Measurements from ENCODE around the gene DOLPP1. TPM values are rescaled to one million over a fixed set of nuclear protein-coding genes. Genes with fewer than 3 reads are reported as not detected.
A peak's percentile ranks its signal among the peaks of the same experiment; 100 is the strongest.

DOLPP1 gene
- total RNA-seq, 2 donors from 2014 or later = 13.5 to 24.1 TPM

DNA sequence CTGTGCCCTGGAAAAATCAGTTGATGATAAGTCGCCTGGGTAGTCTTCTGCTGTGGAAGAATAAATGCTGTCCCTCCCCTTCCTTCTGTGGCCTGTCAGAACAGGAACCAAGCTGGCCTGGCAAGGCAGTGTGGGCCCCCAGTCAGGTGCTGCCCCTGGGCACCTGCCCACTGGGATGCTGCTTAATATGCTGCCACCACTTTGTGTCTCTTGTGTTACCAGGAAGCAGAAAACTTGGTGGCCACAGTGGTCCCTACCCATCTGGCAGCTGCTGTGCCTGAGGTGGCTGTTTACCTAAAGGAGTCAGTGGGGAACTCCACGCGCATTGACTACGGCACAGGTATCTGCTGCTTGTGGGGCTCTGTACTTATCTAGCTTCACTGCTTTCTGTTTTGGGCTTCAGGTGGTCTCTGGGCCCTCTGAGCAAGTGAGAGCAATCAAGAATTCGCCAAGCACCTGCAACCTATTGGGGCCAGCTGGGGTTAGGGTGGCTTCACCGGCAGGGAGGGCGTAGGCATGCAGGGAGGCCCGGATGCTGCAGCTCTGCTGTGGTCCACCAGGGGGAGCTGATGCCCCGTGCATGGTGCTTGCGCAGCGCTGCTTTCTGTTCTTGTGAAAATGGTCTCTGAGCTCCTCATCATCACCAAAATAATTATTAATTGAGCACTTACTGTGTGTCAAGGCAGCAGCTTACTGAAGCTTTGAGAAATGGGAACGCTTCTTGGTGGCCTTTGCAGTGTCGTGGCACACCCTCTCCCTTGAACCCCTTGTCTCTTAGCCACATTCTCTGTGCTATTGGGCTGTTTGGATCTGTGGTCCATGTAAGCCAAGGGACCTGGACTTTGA is 50.6 kb downstream of the DOLPP1 start:
- no peak for TF ChIP-seq POLR2A (IDR thresholded peaks at IDR 0.05)
- TF ChIP-seq POLR2AphosphoS5 (IDR thresholded peaks at IDR 0.05) = peak; percentile 59
- TF ChIP-seq, protein P1, sequence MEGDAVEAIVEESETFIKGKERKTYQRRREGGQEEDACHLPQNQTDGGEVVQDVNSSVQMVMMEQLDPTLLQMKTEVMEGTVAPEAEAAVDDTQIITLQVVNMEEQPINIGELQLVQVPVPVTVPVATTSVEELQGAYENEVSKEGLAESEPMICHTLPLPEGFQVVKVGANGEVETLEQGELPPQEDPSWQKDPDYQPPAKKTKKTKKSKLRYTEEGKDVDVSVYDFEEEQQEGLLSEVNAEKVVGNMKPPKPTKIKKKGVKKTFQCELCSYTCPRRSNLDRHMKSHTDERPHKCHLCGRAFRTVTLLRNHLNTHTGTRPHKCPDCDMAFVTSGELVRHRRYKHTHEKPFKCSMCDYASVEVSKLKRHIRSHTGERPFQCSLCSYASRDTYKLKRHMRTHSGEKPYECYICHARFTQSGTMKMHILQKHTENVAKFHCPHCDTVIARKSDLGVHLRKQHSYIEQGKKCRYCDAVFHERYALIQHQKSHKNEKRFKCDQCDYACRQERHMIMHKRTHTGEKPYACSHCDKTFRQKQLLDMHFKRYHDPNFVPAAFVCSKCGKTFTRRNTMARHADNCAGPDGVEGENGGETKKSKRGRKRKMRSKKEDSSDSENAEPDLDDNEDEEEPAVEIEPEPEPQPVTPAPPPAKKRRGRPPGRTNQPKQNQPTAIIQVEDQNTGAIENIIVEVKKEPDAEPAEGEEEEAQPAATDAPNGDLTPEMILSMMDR (IDR thresholded peaks at IDR 0.05) = peak; percentile 89 to 97 (median 94)
- H3K4me3 ChIP-seq = no peak overlapping the region
- peaks cover 0 to 2% of the 10 kb centered on the region in 2 donors for H3K36me3 ChIP-seq
- DNase-seq (ENCODE audit: low spot score) = peak; percentile 54
- H3K9me3 ChIP-seq = no peaks in the 10 kb centered on the region
- WGBS = 40% methylated on average over 13 of the region's 13 CpGs
- H3K4me1 ChIP-seq (replicated peaks) = no peaks in the 10 kb centered on the region
- intact Hi-C loops (cut with DNase I) = loop anchor here (5.0 kb wide), 1 partner anchor 651 kb away; no protein-coding TSS in a partner anchor
- H3K27ac ChIP-seq = peak overlapping the region in 1 of 2 donors; percentile 38
- no peaks in the 10 kb centered on the region for H3K27me3 ChIP-seq (replicated peaks; ENCODE audit: insufficient read depth)

GRCh38 chr9:129133082-129133481 is 52.2 kb downstream of the DOLPP1 start:
- 83% methylated on average over 4 of the region's 4 CpGs for WGBS
- TF ChIP-seq POLR2A (IDR thresholded peaks at IDR 0.05) = no peak
- TF ChIP-seq, protein P1 (IDR thresholded peaks at IDR 0.05) = no peak
- TF ChIP-seq POLR2AphosphoS5 (IDR thresholded peaks at IDR 0.05) = no peak
- H3K9me3 ChIP-seq = no peaks in the 10 kb centered on the region
- peaks cover 2% of the 10 kb centered on the region for H3K4me1 ChIP-seq (replicated peaks)
- intact Hi-C loops (cut with DNase I) = loop anchor here (5.0 kb wide), 1 partner anchor 649 kb away; no protein-coding TSS in a partner anchor
- H3K4me3 ChIP-seq = no peak overlapping the region
- no peak for DNase-seq (ENCODE audit: low spot score)
- no peaks in the 10 kb centered on the region for H3K27me3 ChIP-seq (replicated peaks; ENCODE audit: insufficient read depth)
- H3K36me3 ChIP-seq = peaks cover 0 to 4% of the 10 kb centered on the region in 2 donors
- H3K27ac ChIP-seq = peak overlapping the region in 1 of 2 donors; percentile 51

DNA sequence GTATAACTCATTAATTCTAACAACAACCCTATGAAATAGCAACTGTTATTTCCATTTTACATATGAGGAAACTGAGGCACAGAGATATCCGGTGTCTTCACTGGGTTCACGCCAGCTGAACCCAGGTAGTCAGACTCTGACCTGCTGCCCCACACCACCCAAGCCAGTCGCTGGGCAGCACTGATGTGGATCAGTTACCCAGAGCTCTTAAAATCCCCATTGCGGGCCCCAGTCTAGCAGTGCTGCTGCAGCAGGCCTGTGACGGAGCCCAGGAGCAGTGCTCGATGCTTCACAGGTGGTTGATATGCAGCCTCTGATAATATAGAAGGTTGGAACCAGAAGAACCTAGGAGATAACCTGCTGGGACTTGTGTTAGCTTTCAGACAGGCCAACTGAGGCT is 54.6 kb downstream of the DOLPP1 start:
- Histone ChIP-seq H3K36me3 (peaks cover 0 to 4% of the 10 kb centered on the region in 2 donors), H3K4me1 (replicated peaks) (peaks cover 4% of the 10 kb centered on the region), H3K27me3 (replicated peaks; ENCODE audit: insufficient read depth) (no peaks in the 10 kb centered on the region), H3K27ac (no peak overlapping the region), H3K4me3 (no peak overlapping the region), H3K9me3 (no peaks in the 10 kb centered on the region)
- 80% methylated on average over 6 of the region's 6 CpGs for WGBS
- intact Hi-C loops (cut with DNase I) = no loop called here
- TF ChIP-seq, protein P1 (IDR thresholded peaks at IDR 0.05) = no peak
- TF ChIP-seq POLR2AphosphoS5 (IDR thresholded peaks at IDR 0.05) (no peak), POLR2A (IDR thresholded peaks at IDR 0.05) (no peak)
- DNase-seq (ENCODE audit: low spot score) = no peak

DNA sequence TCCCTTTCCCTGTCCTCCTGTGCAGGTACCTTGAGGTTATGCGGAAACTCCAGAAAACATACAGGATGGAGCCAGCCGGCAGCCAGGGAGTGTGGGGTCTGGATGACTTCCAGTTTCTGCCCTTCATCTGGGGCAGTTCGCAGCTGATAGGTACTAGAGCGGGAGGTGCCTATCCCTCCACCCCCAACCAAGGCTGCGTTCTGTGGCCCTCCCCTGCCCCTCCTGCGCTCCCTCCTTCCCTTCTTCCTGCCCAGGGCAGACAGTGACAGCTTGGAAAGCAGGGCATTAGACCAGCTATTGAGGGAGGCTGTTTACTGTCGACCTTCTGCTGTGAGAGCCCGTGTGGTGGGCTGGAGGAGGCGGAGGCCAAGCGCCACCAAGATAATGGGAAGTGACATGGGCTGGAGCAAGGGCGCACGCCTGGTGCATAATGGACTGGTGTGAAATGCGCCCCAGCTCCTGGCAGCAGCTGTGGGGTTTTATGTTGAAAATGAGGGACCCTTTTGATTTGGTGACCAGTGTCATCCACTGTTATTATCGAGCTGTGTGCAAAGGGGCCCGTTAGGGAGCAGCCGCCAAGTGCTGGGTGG is 55.6 kb downstream of the DOLPP1 start:
- Histone ChIP-seq H3K4me1 (replicated peaks) (peaks cover 10% of the 10 kb centered on the region), H3K27me3 (replicated peaks; ENCODE audit: insufficient read depth) (no peaks in the 10 kb centered on the region), H3K9me3 (no peaks in the 10 kb centered on the region), H3K27ac (peak overlapping the region; percentile 99), H3K4me3 (no peak overlapping the region), H3K36me3 (peaks cover 0 to 4% of the 10 kb centered on the region in 2 donors)
- DNase-seq (ENCODE audit: low spot score) = no peak
- 76% methylated on average over 16 of the region's 16 CpGs for WGBS
- intact Hi-C loops (cut with DNase I) = no loop called here
- TF ChIP-seq, protein P1 (IDR thresholded peaks at IDR 0.05) = no peak
- no peak for TF ChIP-seq POLR2AphosphoS5 (IDR thresholded peaks at IDR 0.05)
- TF ChIP-seq POLR2A (IDR thresholded peaks at IDR 0.05) = no peak
